ENCODE data around the gene HOXC10. TPM values are rescaled to one million over a fixed set of nuclear protein-coding genes. Genes with fewer than 3 reads are reported as not detected.

Gene HOXC10
- total RNA-seq, 3 donors from 2014 or later (not counting 1 experiment from before 2014, with no cell fraction given): not detected

- peaks cover 5% of the 10 kb centered on the region for H3K9me3 ChIP-seq (ENCODE audit: control insufficient read depth, insufficient read depth, low read length)
- DNase-seq (no peak), ATAC-seq (no peak)
- Mint-ChIP-seq H3K9me3 (no peaks in the 10 kb centered on the region), H3K4me3 (no peak overlapping the region), H3K27me3 (ENCODE audit: low read depth in 2 of 2) (peaks cover 74 to 81% of the 10 kb centered on the region in 2 donors), H3K4me1 (peaks cover 19 to 20% of the 10 kb centered on the region in 2 donors), H3K27ac (no peak overlapping the region), H3K36me3 (peaks cover 7% of the 10 kb centered on the region)
- peaks cover 33% of the 10 kb centered on the region for H3K4me1 ChIP-seq (ENCODE audit: control insufficient read depth, insufficient read depth, low read length)
- H3K27ac ChIP-seq (ENCODE audit: low read length): no peak overlapping the region
- H3K27me3 ChIP-seq (ENCODE audit: control insufficient read depth, insufficient read depth, low read length): peaks cover 95% of the 10 kb centered on the region
- intact Hi-C loops (cut with micrococcal nuclease): loop anchor here (5.0 kb wide), 2 partner anchors 42 to 327 kb away; partner anchors contain the start of genes CBX5 and HNRNPA1
- no peaks in the 10 kb centered on the region for H3K36me3 ChIP-seq (ENCODE audit: control insufficient read depth, insufficient read depth, low read length)
- WGBS (ENCODE audit: insufficient coverage): 10% methylated on average over 80 of the region's 86 CpGs
- no peak overlapping the region for H3K4me3 ChIP-seq (ENCODE audit: low read length)
- no peak for TF ChIP-seq CTCF (IDR thresholded peaks at IDR 0.05)
Measured at GRCh38 chr12:53955036-53955775, 29.7 kb upstream of the HOXC10 start.

- H3K36me3 Mint-ChIP-seq: peaks cover 11% of the 10 kb centered on the region
- peak overlapping the region; percentile 13 for H3K4me3 Mint-ChIP-seq
- DNase-seq: no peak
- Histone ChIP-seq H3K4me3 (ENCODE audit: low read length) (no peak overlapping the region), H3K27ac (ENCODE audit: low read length) (no peak overlapping the region), H3K4me1 (ENCODE audit: control insufficient read depth, insufficient read depth, low read length) (peaks cover 40% of the 10 kb centered on the region), H3K36me3 (ENCODE audit: control insufficient read depth, insufficient read depth, low read length) (no peaks in the 10 kb centered on the region), H3K9me3 (ENCODE audit: control insufficient read depth, insufficient read depth, low read length) (peaks cover 5% of the 10 kb centered on the region), H3K27me3 (ENCODE audit: control insufficient read depth, insufficient read depth, low read length) (peaks cover 95% of the 10 kb centered on the region)
- ATAC-seq: no peak
- H3K27ac Mint-ChIP-seq: no peak overlapping the region
- 14% methylated on average over 6 of the region's 10 CpGs for WGBS (ENCODE audit: insufficient coverage)
- peaks cover 75 to 82% of the 10 kb centered on the region in 2 donors for H3K27me3 Mint-ChIP-seq (ENCODE audit: low read depth in 2 of 2)
- intact Hi-C loops (cut with micrococcal nuclease): loop anchor here (5.0 kb wide), 2 partner anchors 41 to 326 kb away; partner anchors contain the start of genes CBX5 and HNRNPA1
- TF ChIP-seq CTCF (IDR thresholded peaks at IDR 0.05): no peak
- no peaks in the 10 kb centered on the region for H3K9me3 Mint-ChIP-seq
- peaks cover 24 to 25% of the 10 kb centered on the region in 2 donors for H3K4me1 Mint-ChIP-seq
Measured at GRCh38 chr12:53955776-53956250, 29.1 kb upstream of the HOXC10 start.

GRCh38 chr12:53956251-53956887 lies 28.6 kb upstream of the HOXC10 start:
- no peak for TF ChIP-seq CTCF (IDR thresholded peaks at IDR 0.05)
- peaks cover 5% of the 10 kb centered on the region for H3K9me3 ChIP-seq (ENCODE audit: control insufficient read depth, insufficient read depth, low read length)
- H3K27ac Mint-ChIP-seq: no peak overlapping the region
- H3K27me3 Mint-ChIP-seq (ENCODE audit: low read depth in 2 of 2): peaks cover 76 to 77% of the 10 kb centered on the region in 2 donors
- DNase-seq (peak in 1 of 2 donors; percentile 45), ATAC-seq (peak in 1 of 3 donors; percentile 38)
- no peaks in the 10 kb centered on the region for H3K36me3 ChIP-seq (ENCODE audit: control insufficient read depth, insufficient read depth, low read length)
- peak overlapping the region; percentile 13 for H3K4me3 Mint-ChIP-seq
- intact Hi-C loops (cut with micrococcal nuclease): loop anchor here (5.0 kb wide), 2 partner anchors 41 to 326 kb away; partner anchors contain the start of genes CBX5 and HNRNPA1
- no peak overlapping the region for H3K27ac ChIP-seq (ENCODE audit: low read length)
- no peaks in the 10 kb centered on the region for H3K9me3 Mint-ChIP-seq
- peaks cover 41% of the 10 kb centered on the region for H3K4me1 ChIP-seq (ENCODE audit: control insufficient read depth, insufficient read depth, low read length)
- H3K4me3 ChIP-seq (ENCODE audit: low read length): no peak overlapping the region
- H3K27me3 ChIP-seq (ENCODE audit: control insufficient read depth, insufficient read depth, low read length): peaks cover 95% of the 10 kb centered on the region
- 10% methylated on average over 24 of the region's 25 CpGs for WGBS (ENCODE audit: insufficient coverage)
- H3K36me3 Mint-ChIP-seq: peaks cover 11% of the 10 kb centered on the region
- H3K4me1 Mint-ChIP-seq: peaks cover 24 to 25% of the 10 kb centered on the region in 2 donors

Data from natural killer cell (primary cell).